ENCODE measurements around the gene ZNF81.
"Not testable (repeated sequence)": the region's sequence is repeated elsewhere in the genome, so short reads cannot be mapped to it uniquely, and the experiment has no call there.

Gene ZNF81

GRCh38 chrX:47849778-47850177, 13.1 kb downstream of the ZNF81 start:
- DNase-seq (ENCODE audit: low read depth) = no peak
- TF ChIP-seq, protein P1, sequence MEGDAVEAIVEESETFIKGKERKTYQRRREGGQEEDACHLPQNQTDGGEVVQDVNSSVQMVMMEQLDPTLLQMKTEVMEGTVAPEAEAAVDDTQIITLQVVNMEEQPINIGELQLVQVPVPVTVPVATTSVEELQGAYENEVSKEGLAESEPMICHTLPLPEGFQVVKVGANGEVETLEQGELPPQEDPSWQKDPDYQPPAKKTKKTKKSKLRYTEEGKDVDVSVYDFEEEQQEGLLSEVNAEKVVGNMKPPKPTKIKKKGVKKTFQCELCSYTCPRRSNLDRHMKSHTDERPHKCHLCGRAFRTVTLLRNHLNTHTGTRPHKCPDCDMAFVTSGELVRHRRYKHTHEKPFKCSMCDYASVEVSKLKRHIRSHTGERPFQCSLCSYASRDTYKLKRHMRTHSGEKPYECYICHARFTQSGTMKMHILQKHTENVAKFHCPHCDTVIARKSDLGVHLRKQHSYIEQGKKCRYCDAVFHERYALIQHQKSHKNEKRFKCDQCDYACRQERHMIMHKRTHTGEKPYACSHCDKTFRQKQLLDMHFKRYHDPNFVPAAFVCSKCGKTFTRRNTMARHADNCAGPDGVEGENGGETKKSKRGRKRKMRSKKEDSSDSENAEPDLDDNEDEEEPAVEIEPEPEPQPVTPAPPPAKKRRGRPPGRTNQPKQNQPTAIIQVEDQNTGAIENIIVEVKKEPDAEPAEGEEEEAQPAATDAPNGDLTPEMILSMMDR (IDR thresholded peaks at IDR 0.05; ENCODE audit: low read depth, low read length, missing control alignments) = no peak
- no peak overlapping the region for H3K4me3 ChIP-seq (ENCODE audit: low read depth, low read length)

GRCh38 chrX:47850389-47850788, 13.7 kb downstream of the ZNF81 start:
- DNase-seq (ENCODE audit: low read depth); H3K4me3 ChIP-seq (ENCODE audit: low read depth, low read length): not testable (repeated sequence)

GRCh38 chrX:47850901-47851300, 14.2 kb downstream of the ZNF81 start:
- TF ChIP-seq, protein P1 (IDR thresholded peaks at IDR 0.05; ENCODE audit: low read depth, low read length, missing control alignments) = no peak
- no peak overlapping the region for H3K4me3 ChIP-seq (ENCODE audit: low read depth, low read length)

GRCh38 chrX:47854474-47854873, 17.8 kb downstream of the ZNF81 start:
- no peak overlapping the region for H3K4me3 ChIP-seq (ENCODE audit: low read depth, low read length)
- TF ChIP-seq, protein P1 (IDR thresholded peaks at IDR 0.05; ENCODE audit: low read depth, low read length, missing control alignments) = peak; percentile 6
- DNase-seq (ENCODE audit: low read depth) = no peak

More at GRCh38 chrX:47850901-47851300, 14.2 kb downstream of the ZNF81 start:
- DNase-seq (ENCODE audit: low read depth) = no peak

- TF ChIP-seq, protein P1 (IDR thresholded peaks at IDR 0.05; ENCODE audit: low read depth, low read length, missing control alignments) = no peak
- no peak overlapping the region for H3K4me3 ChIP-seq (ENCODE audit: low read depth, low read length)
- no peak for DNase-seq (ENCODE audit: low read depth)
Measured at GRCh38 chrX:47859686-47860085, 23.0 kb downstream of the ZNF81 start.

DNA sequence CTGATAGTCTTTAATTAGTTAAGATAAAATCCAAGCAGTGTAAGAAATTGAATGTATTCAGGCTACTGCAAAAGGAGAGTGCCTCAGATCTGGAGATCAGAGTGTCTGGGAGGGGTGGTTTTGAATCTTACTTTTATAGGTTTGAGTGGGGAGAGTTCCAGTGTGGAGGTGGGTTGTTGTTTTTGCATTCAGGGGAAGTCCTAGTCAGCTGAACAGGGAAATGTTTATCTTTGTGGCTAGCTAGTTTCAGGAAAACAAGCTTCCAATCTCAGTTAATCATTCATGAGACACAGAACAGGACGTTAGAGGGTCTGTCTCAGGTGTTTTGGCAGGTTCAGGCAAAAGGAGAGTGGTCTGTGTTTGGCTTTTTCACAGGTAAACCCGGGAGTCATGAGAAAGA, 26.0 kb downstream of the ZNF81 start:
- DNase-seq (ENCODE audit: low read depth) = no peak
- no peak overlapping the region for H3K4me3 ChIP-seq (ENCODE audit: low read depth, low read length)
- TF ChIP-seq, protein P1 (IDR thresholded peaks at IDR 0.05; ENCODE audit: low read depth, low read length, missing control alignments) = no peak

DNA sequence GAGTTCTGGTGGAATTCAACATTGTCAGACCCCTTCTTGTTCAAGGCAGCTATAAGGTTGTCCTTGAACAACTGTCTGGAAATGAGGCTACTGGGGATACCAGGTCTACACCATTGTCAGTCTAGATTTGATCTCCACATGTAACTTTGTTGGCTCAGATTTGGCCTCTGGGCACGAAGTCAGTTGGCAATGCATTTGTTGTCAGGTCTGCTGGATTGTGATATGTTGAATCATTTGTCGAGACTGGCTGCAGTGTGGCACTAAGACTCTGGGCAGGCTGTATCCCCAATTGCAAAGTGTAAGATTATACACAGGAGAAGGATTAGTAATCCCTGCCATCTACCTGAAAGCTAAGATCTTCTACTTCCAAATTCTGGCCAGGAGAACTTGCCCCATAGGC, 26.5 kb downstream of the ZNF81 start:
- DNase-seq (ENCODE audit: low read depth) = no peak
- TF ChIP-seq, protein P1 (IDR thresholded peaks at IDR 0.05; ENCODE audit: low read depth, low read length, missing control alignments) = no peak
- no peak overlapping the region for H3K4me3 ChIP-seq (ENCODE audit: low read depth, low read length)

Data from GM12864 (cell line).